HCEC 1CT (cell line): ENCODE measurements around the gene SLC12A7.
"Not testable (repeated sequence)": the region's sequence is repeated elsewhere in the genome, so short reads cannot be mapped to it uniquely, and the experiment has no call there.

Source experiments
- DNase-seq: peaks from one replicate; pipeline ENCODE4 v3.0.0-alpha.2; 2017

SLC12A7 gene

GRCh38 chr5:1140171-1140817, 28.4 kb upstream of the SLC12A7 start:
- DNase-seq: no peak

GRCh38 chr5:1139331-1140170, 27.7 kb upstream of the SLC12A7 start:
- DNase-seq: no peak

GRCh38 chr5:1138445-1139245, 26.8 kb upstream of the SLC12A7 start:
- DNase-seq: no peak

- DNase-seq: no peak
These were observed 25.9 kb upstream of the SLC12A7 start for GRCh38 chr5:1137567-1138444.

- no peak for DNase-seq
These were observed 25.0 kb upstream of the SLC12A7 start for GRCh38 chr5:1136814-1137213.

GRCh38 chr5:1135696-1136525, 24.0 kb upstream of the SLC12A7 start:
- DNase-seq: no peak

- no peak for DNase-seq
These were observed 22.6 kb upstream of the SLC12A7 start for GRCh38 chr5:1134478-1134877.

GRCh38 chr5:1133510-1134201, 21.8 kb upstream of the SLC12A7 start:
- DNase-seq: no peak

- DNase-seq: no peak
These were observed 21.2 kb upstream of the SLC12A7 start for GRCh38 chr5:1133108-1133507.

- DNase-seq: no peak
These were observed 20.7 kb upstream of the SLC12A7 start for GRCh38 chr5:1132570-1132969.

GRCh38 chr5:1131726-1132125, 19.9 kb upstream of the SLC12A7 start:
- no peak for DNase-seq

GRCh38 chr5:1131191-1131621, 19.3 kb upstream of the SLC12A7 start:
- no peak for DNase-seq

GRCh38 chr5:1130218-1130946, 18.5 kb upstream of the SLC12A7 start:
- no peak for DNase-seq

GRCh38 chr5:1129711-1130055, 17.8 kb upstream of the SLC12A7 start:
- no peak for DNase-seq

- no peak for DNase-seq
These were observed 17.3 kb upstream of the SLC12A7 start for GRCh38 chr5:1128977-1129710.

- no peak for DNase-seq
These were observed 16.3 kb upstream of the SLC12A7 start for GRCh38 chr5:1127959-1128785.

- DNase-seq: not testable (repeated sequence)
These were observed 13.8 kb upstream of the SLC12A7 start for GRCh38 chr5:1125695-1126094.

GRCh38 chr5:1125030-1125357, 13.1 kb upstream of the SLC12A7 start:
- DNase-seq: no peak
